ENCODE measurements around the gene JUP. TPM values are rescaled to one million over a fixed set of nuclear protein-coding genes. Genes with fewer than 3 reads are reported as not detected.

JUP gene
- total and polyA plus RNA-seq, 2 of the 4 experiments (the other 2 are of a cell fraction) = 12.9 to 27.3 TPM

- ATAC-seq (ENCODE audit: low read depth) (no peak), DNase-seq (no peak)
- Histone ChIP-seq H2BK5ac (ENCODE audit: low read depth, low read length, poor library complexity, severe bottlenecking) (no peak overlapping the region), H4K8ac (ENCODE audit: low read depth in 2 of 2, low read length in 2 of 2) (no peak overlapping the region), H2BK120ac (ENCODE audit: low read depth, low read length) (no peak overlapping the region), H3K27me3 (ENCODE audit: control insufficient read depth, insufficient read depth, low read length) (no peaks in the 10 kb centered on the region), H2AK9ac (replicated peaks; ENCODE audit: low read depth, low read length, poor library complexity) (no peak overlapping the region), H3K18ac (ENCODE audit: low read depth, low read length) (no peak overlapping the region), H3K9me1 (ENCODE audit: insufficient read depth, low read length) (no peaks in the 10 kb centered on the region), H3K4me1 (ENCODE audit: control insufficient read depth, insufficient read depth, low read length) (no peaks in the 10 kb centered on the region), H3K23ac (ENCODE audit: low read depth, low read length) (no peak overlapping the region), H3K4me2 (ENCODE audit: low read depth, low read length) (no peak overlapping the region), H2AFZ (replicated peaks; ENCODE audit: low read length, poor library complexity) (no peak overlapping the region), H2BK20ac (ENCODE audit: low read depth, low read length) (no peak overlapping the region), H3K9ac (ENCODE audit: low read depth, low read length) (no peak overlapping the region), H4K5ac (ENCODE audit: low read depth, low read length) (no peak overlapping the region), H3K4me3 (ENCODE audit: insufficient read depth, low read depth, low read length) (no peak overlapping the region), H2BK15ac (ENCODE audit: low read depth, low read length) (no peak overlapping the region), H3K14ac (replicated peaks; ENCODE audit: low read depth, low read length) (no peak overlapping the region), H3K9me3 (ENCODE audit: control insufficient read depth, insufficient read depth, low read length) (no peaks in the 10 kb centered on the region), H4K20me1 (ENCODE audit: insufficient read depth, low read length) (peaks cover 3% of the 10 kb centered on the region; the same call in 1 of the 2 replicates), H3K36me3 (ENCODE audit: control insufficient read depth, insufficient read depth, low read length) (peaks cover 50% of the 10 kb centered on the region), H4K91ac (ENCODE audit: insufficient read depth, low read depth, low read length) (no peak overlapping the region), H3K79me1 (ENCODE audit: low read depth in 1 of 2, low read length in 2 of 2) (no peaks in the 10 kb centered on the region), H2AK5ac (ENCODE audit: low read depth, low read length) (no peak overlapping the region), H3K27ac (ENCODE audit: insufficient read depth, low read length) (no peak overlapping the region), H3K4ac (ENCODE audit: low read depth, low read length) (no peak overlapping the region), H3K56ac (ENCODE audit: extremely low read depth, insufficient read depth, low read length) (no peak overlapping the region)
- intact Hi-C loops (cut with micrococcal nuclease) (no loop called here), in situ Hi-C loops (cut with MboI; ENCODE audit: low sequenced_read_pairs) (no loop called here), dilution Hi-C loops (cut with HindIII; ENCODE audit: low sequenced_read_pairs, unreplicated experiment) (no loop called here)
- WGBS, 2 experiments (ENCODE audit: extremely low coverage in 2 of 2, insufficient read length in 1 of 2) = 80% methylated on average over 4 of the region's 12 CpGs; no CpG with 5 or more reads in 1 of the 2 experiments
- TF ChIP-seq, protein P1, sequence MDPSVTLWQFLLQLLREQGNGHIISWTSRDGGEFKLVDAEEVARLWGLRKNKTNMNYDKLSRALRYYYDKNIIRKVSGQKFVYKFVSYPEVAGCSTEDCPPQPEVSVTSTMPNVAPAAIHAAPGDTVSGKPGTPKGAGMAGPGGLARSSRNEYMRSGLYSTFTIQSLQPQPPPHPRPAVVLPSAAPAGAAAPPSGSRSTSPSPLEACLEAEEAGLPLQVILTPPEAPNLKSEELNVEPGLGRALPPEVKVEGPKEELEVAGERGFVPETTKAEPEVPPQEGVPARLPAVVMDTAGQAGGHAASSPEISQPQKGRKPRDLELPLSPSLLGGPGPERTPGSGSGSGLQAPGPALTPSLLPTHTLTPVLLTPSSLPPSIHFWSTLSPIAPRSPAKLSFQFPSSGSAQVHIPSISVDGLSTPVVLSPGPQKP (IDR thresholded peaks at IDR 0.05; ENCODE audit: borderline replicate concordance, low read depth, low read length) = no peak
- TF ChIP-seq SMC3 (IDR thresholded peaks at IDR 0.05; ENCODE audit: low read depth, low read length) = no peak
- TF ChIP-seq CEBPB (IDR thresholded peaks at IDR 0.05; ENCODE audit: low read depth, low read length) = no peak
- no peak for TF ChIP-seq RAD21 (IDR thresholded peaks at IDR 0.05; ENCODE audit: low read length)
- TF ChIP-seq NFE2L2 (IDR thresholded peaks at IDR 0.05; ENCODE audit: low read depth, low read length) = no peak
- no peak for TF ChIP-seq FOS (IDR thresholded peaks at IDR 0.05; ENCODE audit: low read depth, low read length)
- TF ChIP-seq BHLHE40 (IDR thresholded peaks at IDR 0.05; ENCODE audit: low read depth, low read length) = no peak
- TF ChIP-seq CHD1 (IDR thresholded peaks at IDR 0.05; ENCODE audit: low read depth, low read length) = no peak
- TF ChIP-seq POLR2A (IDR thresholded peaks at IDR 0.05; ENCODE audit: low read depth, low read length) = no peak
- ChIA-PET POLR2A (ENCODE audit: unreplicated experiment) (interaction anchor here (0.6 kb wide), 1 partner anchor 19 kb away, joined by 3 read pairs; no protein-coding TSS in a partner anchor), CTCF (no interaction called here)
- BruUV-seq (replicated peaks) = no TSS peak
Measured at GRCh38 chr17:41754066-41754465, 32.4 kb downstream of the JUP start.
